OCI-LY1 (cell line): ENCODE results near the gene ACSL1.

Source experiments
- H2AFZ ChIP-seq: fragments of 200-600 bp; sonication (generic), shearing (Covaris generic); 2 replicates; pipeline ENCODE4 v1.6.0; 2014; ENCODE audit warnings: antibody characterized with exemption, mild to moderate bottlenecking, low read length
- H3F3A ChIP-seq: fragments of 200-600 bp; sonication (generic), shearing (Covaris generic); 2 replicates; pipeline ENCODE4 v1.6.0; 2014; ENCODE audit warnings: mild to moderate bottlenecking, antibody characterized with exemption, low read length, moderate library complexity; ENCODE audit not compliant: insufficient read depth
- H3K27ac ChIP-seq: fragments of 200-600 bp; sonication (generic); 2 replicates; pipeline ENCODE4 v1.5.1; 2014; ENCODE audit warnings: low read length, mixed run types, mild to moderate bottlenecking, low read depth; ENCODE audit not compliant: poor library complexity, severe bottlenecking
- H3K27me3 ChIP-seq: fragments of 200-600 bp; sonication (generic); 2 replicates; pipeline ENCODE4 v1.6.0; 2014; ENCODE audit warnings: antibody characterized with exemption, mild to moderate bottlenecking, low read length, moderate library complexity; ENCODE audit not compliant: insufficient read depth
- H3K36me3 ChIP-seq: fragments of 200-600 bp; sonication (generic); 2 replicates; pipeline ENCODE4 v1.6.1; 2014; ENCODE audit warnings: mild to moderate bottlenecking, antibody characterized with exemption, low read length, moderate library complexity, mixed read lengths; ENCODE audit not compliant: insufficient read depth
- H3K4me1 ChIP-seq: fragments of 200-600 bp; sonication (generic); 2 replicates; pipeline ENCODE4 v1.5.1; 2014; ENCODE audit warnings: mild to moderate bottlenecking, low read length, moderate library complexity; ENCODE audit not compliant: insufficient read depth, severe bottlenecking
- H3K4me2 ChIP-seq: fragments of 200-600 bp; sonication (generic), shearing (Covaris generic); 2 replicates; pipeline ENCODE4 v1.6.1; 2014; ENCODE audit warnings: low read length
- H3K4me3 ChIP-seq: fragments of 200-600 bp; sonication (generic); 2 replicates; pipeline ENCODE4 v1.5.1; 2014; ENCODE audit warnings: low read length, low read depth, mild to moderate bottlenecking, mixed read lengths; ENCODE audit not compliant: poor library complexity, severe bottlenecking
- H3K79me2 ChIP-seq: fragments of 200-600 bp; shearing (Covaris generic); 2 replicates; pipeline ENCODE4 v1.6.1; 2016; ENCODE audit warnings: mixed run types, low read length, mixed read lengths; ENCODE audit not compliant: insufficient read depth
- H3K9ac ChIP-seq: fragments of 200-600 bp; sonication (generic), shearing (Covaris generic); 2 replicates; pipeline ENCODE4 v1.6.1; 2014; ENCODE audit warnings: mild to moderate bottlenecking, low read length, mixed read lengths
- H3K9me2 ChIP-seq: fragments of 200-600 bp; sonication (generic), shearing (Covaris generic); 2 replicates; pipeline ENCODE4 v1.6.1; 2014; ENCODE audit warnings: low read depth, mild to moderate bottlenecking, low read length, mixed read lengths
- H3K9me3 ChIP-seq: fragments of 200-600 bp; shearing (Covaris generic); 2 replicates; pipeline ENCODE4 v1.6.1; 2014; ENCODE audit warnings: low read length, mixed read lengths
- H4K20me1 ChIP-seq: fragments of 200-600 bp; sonication (generic), shearing (Covaris generic); 2 replicates; pipeline ENCODE4 v1.6.0; 2016; ENCODE audit warnings: mild to moderate bottlenecking, low read length; ENCODE audit not compliant: insufficient read depth
- CTCF ChIP-seq: fragments of 200-600 bp; sonication (generic), shearing (Covaris generic); IDR thresholded peaks from 2 replicates; pipeline ENCODE4 v1.5.1; 2017; ENCODE audit warnings: mild to moderate bottlenecking, antibody characterized with exemption, low read length, moderate library complexity, mixed read lengths
- EZH2 ChIP-seq: fragments of 200-600 bp; sonication (generic), shearing (Covaris generic); IDR thresholded peaks from 2 replicates; pipeline ENCODE4 v1.8.0; 2017; ENCODE audit warnings: borderline replicate concordance, mixed run types, mild to moderate bottlenecking, antibody characterized with exemption, low read length, moderate library complexity, mixed read lengths

Gene ACSL1

DNA sequence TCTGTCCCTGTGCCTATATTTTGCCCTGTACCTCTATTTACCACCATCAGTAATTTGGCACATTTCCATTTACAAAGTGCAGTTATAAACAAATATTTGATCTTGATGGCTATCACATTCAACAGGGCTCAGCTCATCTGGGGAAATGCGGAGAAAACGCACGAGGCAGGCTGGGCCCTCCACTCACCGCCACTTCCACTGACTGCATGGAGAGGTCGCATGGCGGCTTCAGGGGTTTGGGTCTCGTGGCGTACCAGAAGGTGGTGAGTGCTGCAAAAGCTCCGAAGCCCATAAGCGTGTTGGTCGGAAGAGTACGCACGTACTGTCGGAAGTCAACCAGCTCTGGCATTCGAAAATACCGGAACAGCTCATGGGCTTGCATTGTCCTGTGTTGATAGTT lies 22.6 kb downstream of the ACSL1 start:
- Histone ChIP-seq H3K27me3 (no peaks in the 10 kb centered on the region), H2AFZ (no peak overlapping the region), H3K9me2 (no peaks in the 10 kb centered on the region), H3K27ac (no peak overlapping the region), H3K9ac (no peak overlapping the region), H3K4me1 (peaks cover 6% of the 10 kb centered on the region), H3K9me3 (no peaks in the 10 kb centered on the region), H3K4me3 (no peak overlapping the region), H3K79me2 (no peaks in the 10 kb centered on the region), H3K4me2 (no peak overlapping the region), H3K36me3 (no peaks in the 10 kb centered on the region), H3F3A (no peaks in the 10 kb centered on the region), H4K20me1 (no peaks in the 10 kb centered on the region)
- TF ChIP-seq CTCF (no peak), EZH2 (no peak)

DNA sequence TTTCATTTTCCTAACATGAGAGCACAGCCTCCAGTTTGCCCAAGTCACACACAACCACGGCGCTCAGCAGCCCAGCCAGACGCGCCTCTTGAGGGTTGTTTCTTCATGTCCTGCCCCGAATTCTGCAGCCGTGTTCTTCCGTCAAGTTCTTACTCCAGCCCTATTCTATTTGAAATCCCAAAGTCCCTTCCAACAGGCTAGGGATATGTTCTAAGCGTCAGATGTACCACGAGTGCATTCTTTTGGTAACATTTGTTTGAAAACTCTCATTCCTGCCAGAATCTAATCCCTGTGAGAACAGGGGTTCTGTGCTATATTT lies 23.1 kb downstream of the ACSL1 start:
- no peak overlapping the region for H2AFZ ChIP-seq
- H3K36me3 ChIP-seq, result no peaks in the 10 kb centered on the region
- H3K4me1 ChIP-seq, result peaks cover 6% of the 10 kb centered on the region
- no peak overlapping the region for H3K27ac ChIP-seq
- H3F3A ChIP-seq, result no peaks in the 10 kb centered on the region
- no peak overlapping the region for H3K9ac ChIP-seq
- H3K79me2 ChIP-seq, result no peaks in the 10 kb centered on the region
- TF ChIP-seq EZH2 (no peak), CTCF (no peak)
- H3K9me2 ChIP-seq, result no peaks in the 10 kb centered on the region
- no peak overlapping the region for H3K4me3 ChIP-seq
- H3K27me3 ChIP-seq, result no peaks in the 10 kb centered on the region
- no peaks in the 10 kb centered on the region for H3K9me3 ChIP-seq
- H4K20me1 ChIP-seq, result no peaks in the 10 kb centered on the region
- H3K4me2 ChIP-seq, result no peak overlapping the region

DNA sequence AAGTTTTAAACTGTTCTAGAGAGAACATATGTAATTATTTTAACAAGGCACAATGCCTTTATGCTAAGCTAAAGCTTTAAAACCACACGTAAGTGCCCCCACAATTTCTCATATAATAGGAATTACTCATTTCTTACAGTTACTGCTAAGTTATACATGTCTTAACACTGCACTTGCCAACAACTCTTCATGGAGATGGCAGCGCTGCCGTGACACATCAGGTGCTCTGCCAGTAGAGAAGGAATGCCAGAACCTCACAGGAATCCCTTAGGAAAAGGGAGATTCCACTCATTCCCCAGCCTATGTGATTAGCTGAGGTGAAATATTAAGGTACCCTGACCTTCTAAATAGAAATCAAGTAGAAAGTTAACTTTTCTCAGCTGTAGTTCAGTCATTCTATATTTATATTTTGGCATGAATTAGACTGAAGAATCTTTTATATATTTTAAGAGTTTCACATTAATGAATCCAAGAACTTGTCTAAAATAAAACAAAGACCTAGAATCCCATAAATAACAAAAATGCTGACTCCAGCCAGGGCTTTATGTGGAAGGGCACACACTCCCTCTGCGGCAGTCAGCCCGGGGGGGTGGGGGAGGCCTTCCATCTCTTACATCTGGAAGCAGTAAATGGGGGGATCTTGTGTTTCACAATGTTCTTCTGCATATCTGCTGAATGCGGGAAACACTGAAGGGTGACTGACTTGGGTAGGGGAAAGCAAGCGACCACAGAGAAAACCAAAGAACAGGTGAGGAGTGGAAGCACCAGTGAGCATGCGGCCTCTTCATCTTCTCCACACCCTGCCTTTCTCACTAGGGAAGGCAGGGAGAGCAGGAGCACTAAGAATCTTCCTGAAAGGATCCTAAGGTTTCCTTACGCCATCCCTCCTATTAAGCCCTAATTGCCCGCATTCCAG lies 23.7 kb downstream of the ACSL1 start:
- Histone ChIP-seq H3K27me3 (no peaks in the 10 kb centered on the region), H3K9me2 (no peaks in the 10 kb centered on the region), H2AFZ (no peak overlapping the region), H3K36me3 (no peaks in the 10 kb centered on the region), H3K79me2 (no peaks in the 10 kb centered on the region), H3K27ac (no peak overlapping the region), H3K4me2 (no peak overlapping the region), H3K9me3 (no peaks in the 10 kb centered on the region), H3F3A (no peaks in the 10 kb centered on the region), H3K4me1 (peaks cover 6% of the 10 kb centered on the region), H3K4me3 (no peak overlapping the region), H3K9ac (no peak overlapping the region), H4K20me1 (no peaks in the 10 kb centered on the region)
- TF ChIP-seq EZH2 (no peak), CTCF (no peak)
